RWPE1 (cell line): ENCODE measurements around the gene PCGF6.
"Not testable (repeated sequence)": the region's sequence is repeated elsewhere in the genome, so short reads cannot be mapped to it uniquely, and the experiment has no call there.

Experiments
- CTCF ChIA-PET: fragments of 350-600 bp; sonication (Branson Sonifier 250); formaldehyde crosslinking; extraction: SDS; loops from one replicate; lab custom pipeline; 2021; lab: Yijun Ruan, JAX
- POLR2A ChIA-PET: fragments of 400-600 bp; formaldehyde crosslinking; extraction: SDS; loops from one replicate; lab custom pipeline; 2020; ENCODE audit warnings: antibody characterized with exemption; ENCODE audit not compliant: low non-redundant PET; lab: Yijun Ruan, JAX
- DNase-seq: peaks from one replicate; pipeline ENCODE4 v3.0.0; 2012; ENCODE audit warnings: low spot score
- H3K27ac ChIP-seq: fragments of 450-650 bp; 2 replicates; pipeline ENCODE4 v1.5.1; 2017
- TF ChIP-seq, protein P1 (sequence below): fragments of 450-650 bp; conservative IDR thresholded peaks from 2 replicates; pipeline ENCODE4 v1.5.1; 2017; ENCODE audit warnings: low read depth, mild to moderate bottlenecking

PCGF6 gene

DNA sequence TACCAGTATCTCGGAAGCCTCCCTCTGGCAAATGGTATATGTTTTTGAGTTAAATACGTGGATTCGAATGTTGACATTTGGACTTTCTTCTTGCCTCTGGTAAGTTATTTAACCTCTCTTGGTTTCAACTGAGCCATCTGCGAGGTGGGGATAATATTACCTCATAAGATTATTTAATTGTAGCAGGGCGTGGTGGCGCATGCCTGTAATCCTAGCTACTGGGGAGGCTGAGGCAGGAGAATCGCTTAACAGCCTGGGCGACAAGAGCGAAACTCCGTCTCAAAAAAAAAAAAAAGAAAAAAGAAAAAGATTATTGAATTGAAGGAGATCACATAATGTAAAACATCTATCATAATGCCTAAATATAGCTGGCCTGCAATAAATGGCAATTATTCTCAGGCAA lies 16.4 kb upstream of the PCGF6 start:
- H3K27ac ChIP-seq = peak overlapping the region; percentile 92

DNA sequence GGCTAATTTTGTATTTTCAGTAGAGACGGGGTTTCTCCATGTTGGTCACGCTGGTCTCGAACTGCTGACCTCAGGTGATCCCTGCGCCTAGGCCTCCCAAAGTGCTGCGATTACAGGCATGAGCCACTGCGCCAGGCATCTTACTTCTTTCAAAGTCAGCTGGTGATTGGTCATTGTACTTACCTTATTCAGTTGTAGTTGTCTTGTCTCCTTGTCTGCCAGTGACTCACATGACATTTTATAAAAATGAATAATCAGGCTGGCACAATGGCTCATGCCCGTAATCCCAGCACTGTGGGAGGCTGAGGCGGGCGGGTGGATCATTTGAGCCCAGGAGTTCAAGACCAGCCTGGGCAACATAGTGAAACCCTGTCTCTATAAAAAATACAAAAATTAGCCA lies 9.9 kb upstream of the PCGF6 start:
- POLR2A ChIA-PET, CTCF ChIA-PET: not testable (repeated sequence)
- peak overlapping the region; percentile 15; the same call in 1 of the 2 replicates for H3K27ac ChIP-seq
- peak; percentile 86 for DNase-seq

More for the DNA sequence above, 16.4 kb upstream of the PCGF6 start:
- TF ChIP-seq, protein P1, sequence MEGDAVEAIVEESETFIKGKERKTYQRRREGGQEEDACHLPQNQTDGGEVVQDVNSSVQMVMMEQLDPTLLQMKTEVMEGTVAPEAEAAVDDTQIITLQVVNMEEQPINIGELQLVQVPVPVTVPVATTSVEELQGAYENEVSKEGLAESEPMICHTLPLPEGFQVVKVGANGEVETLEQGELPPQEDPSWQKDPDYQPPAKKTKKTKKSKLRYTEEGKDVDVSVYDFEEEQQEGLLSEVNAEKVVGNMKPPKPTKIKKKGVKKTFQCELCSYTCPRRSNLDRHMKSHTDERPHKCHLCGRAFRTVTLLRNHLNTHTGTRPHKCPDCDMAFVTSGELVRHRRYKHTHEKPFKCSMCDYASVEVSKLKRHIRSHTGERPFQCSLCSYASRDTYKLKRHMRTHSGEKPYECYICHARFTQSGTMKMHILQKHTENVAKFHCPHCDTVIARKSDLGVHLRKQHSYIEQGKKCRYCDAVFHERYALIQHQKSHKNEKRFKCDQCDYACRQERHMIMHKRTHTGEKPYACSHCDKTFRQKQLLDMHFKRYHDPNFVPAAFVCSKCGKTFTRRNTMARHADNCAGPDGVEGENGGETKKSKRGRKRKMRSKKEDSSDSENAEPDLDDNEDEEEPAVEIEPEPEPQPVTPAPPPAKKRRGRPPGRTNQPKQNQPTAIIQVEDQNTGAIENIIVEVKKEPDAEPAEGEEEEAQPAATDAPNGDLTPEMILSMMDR = no peak
- ChIA-PET POLR2A (interaction anchor here (0.6 kb wide), 1 partner anchor 641 kb away, joined by 4 read pairs; no protein-coding TSS in a partner anchor), CTCF (interaction anchor here (0.7 kb wide), 2 partner anchors 82 to 91 kb away, joined by 3 read pairs; partner anchors contain the start of gene INA)
- no peak for DNase-seq

GRCh38 chr10:103359493-103359892 lies 8.6 kb upstream of the PCGF6 start:
- CTCF ChIA-PET, H3K27ac ChIP-seq, POLR2A ChIA-PET, DNase-seq: not testable (repeated sequence)

GRCh38 chr10:103355906-103356599 lies 5.1 kb upstream of the PCGF6 start:
- H3K27ac ChIP-seq = no peak overlapping the region
- TF ChIP-seq, protein P1 = no peak
- CTCF ChIA-PET = interaction anchor here (0.5 kb wide), 1 partner anchor 15 kb away, joined by 4 read pairs; no protein-coding TSS in a partner anchor
- POLR2A ChIA-PET = no interaction called here
- DNase-seq = no peak

DNA sequence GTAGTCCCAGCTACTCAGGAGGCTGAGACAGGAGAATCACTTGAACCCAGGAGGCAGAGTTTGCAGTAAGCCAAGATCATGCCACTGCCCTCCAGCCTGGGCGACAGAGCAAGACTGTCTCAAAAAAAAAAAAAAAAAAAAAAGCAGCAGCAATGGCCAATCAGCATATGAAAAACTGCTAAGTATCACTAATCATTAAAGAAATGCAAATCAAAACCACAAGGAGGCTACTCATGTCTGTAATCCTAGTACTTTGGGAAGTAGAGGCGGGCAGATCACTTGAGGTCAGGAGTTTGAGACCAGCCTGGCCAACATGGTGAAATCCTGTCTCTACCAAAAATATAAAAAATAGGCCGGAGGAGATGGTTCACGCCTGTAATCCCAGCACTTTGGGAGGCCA lies 3.6 kb upstream of the PCGF6 start:
- CTCF ChIA-PET, POLR2A ChIA-PET, DNase-seq, H3K27ac ChIP-seq: not testable (repeated sequence)

DNA sequence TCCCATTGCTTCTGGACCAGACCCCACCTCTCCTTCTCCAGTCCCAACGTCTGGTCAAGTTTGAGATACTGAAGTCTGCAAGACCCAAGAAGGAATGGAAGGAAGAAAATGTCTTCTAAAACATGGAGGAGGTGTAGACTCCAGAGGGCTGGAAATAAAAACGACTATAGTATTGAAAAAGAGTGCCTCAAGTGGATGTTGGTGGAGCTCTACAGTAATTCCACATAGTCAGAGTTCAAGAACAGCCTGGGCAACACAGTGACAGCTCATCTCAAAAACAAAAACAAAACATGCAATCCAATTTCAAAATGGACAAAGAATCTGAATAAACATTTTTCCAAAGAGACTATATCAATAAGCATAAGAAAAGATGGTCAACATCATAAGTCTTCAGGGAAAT lies 2.3 kb upstream of the PCGF6 start:
- no peak overlapping the region for H3K27ac ChIP-seq
- TF ChIP-seq, protein P1 = no peak
- POLR2A ChIA-PET = interaction anchor here (0.6 kb wide), 1 partner anchor 501 kb away, joined by 3 read pairs; no protein-coding TSS in a partner anchor
- CTCF ChIA-PET = interaction anchor here (0.7 to 1.5 kb wide), 4 partner anchors 19 to 703 kb away, joined by 4 to 6 read pairs (median 4); no protein-coding TSS in a partner anchor
- DNase-seq = no peak

DNA sequence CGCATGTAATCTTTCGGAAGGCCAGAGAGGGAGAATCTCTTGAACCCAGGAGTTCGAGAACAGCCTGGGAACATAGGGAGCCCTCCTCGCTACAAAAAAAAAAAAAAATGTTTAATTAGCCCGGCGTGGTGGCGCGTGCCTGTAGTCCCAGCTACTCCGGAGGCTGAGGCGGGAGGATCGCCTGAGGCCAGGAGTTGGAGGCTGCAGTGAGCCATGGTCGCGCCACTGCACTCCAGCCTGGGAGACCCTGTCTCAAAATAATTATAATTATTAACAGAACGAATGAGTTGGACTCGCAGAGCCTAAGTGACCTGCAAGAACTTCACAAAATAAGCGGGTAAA lies 794 bp downstream of the PCGF6 start:
- no peak for DNase-seq
- ChIA-PET CTCF (no interaction called here), POLR2A (interaction anchor here (0.6 kb wide), 1 partner anchor 15 kb away, joined by 3 read pairs; no protein-coding TSS in a partner anchor)
- H3K27ac ChIP-seq = peak overlapping the region; percentile 77
- TF ChIP-seq, protein P1 = no peak

- CTCF ChIA-PET = no interaction called here
- no peak for DNase-seq
- no peak overlapping the region for H3K27ac ChIP-seq
- TF ChIP-seq, protein P1 = no peak
- POLR2A ChIA-PET = interaction anchor here (0.7 kb wide), 1 partner anchor 139 kb away, joined by 3 read pairs; no protein-coding TSS in a partner anchor
Observed at GRCh38 chr10:103336370-103336769, 14.6 kb downstream of the PCGF6 start.
